Vagina (tissue), 2 donors: ENCODE data around the gene TOGARAM1.

Experiments used
- CTCF ChIP-seq, 3 experiments: fragments of 450-650 bp in 2 of 3; fragments of 200-600 bp in 1 of 3; sonication (generic) in 1 of 3; IDR thresholded peaks; one replicate each; pipeline ENCODE4 v1.5.1; 2017 to 2019; ENCODE audit warnings: antibody characterized with exemption in 3 of 3, mild to moderate bottlenecking in 2 of 3, moderate library complexity in 2 of 3
- POLR2A ChIP-seq, 2 donors: fragments of 450-650 bp; IDR thresholded peaks; one replicate each; pipeline ENCODE4 v1.6.1; 2017; ENCODE audit warnings: antibody characterized with exemption in 2 of 2, mild to moderate bottlenecking in 2 of 2, moderate library complexity in 2 of 2
- POLR2AphosphoS5 ChIP-seq, 2 donors: sonication (generic); formaldehyde crosslinking; IDR thresholded peaks; one replicate each; pipeline ENCODE4 v1.9.0; 2017; ENCODE audit warnings: antibody characterized with exemption in 2 of 2, mild to moderate bottlenecking in 2 of 2, low read depth in 1 of 2; ENCODE audit not compliant: insufficient read depth in 1 of 2

GRCh38 chr14:45057881-45058364, 95.9 kb downstream of the TOGARAM1 start:
- TF ChIP-seq CTCF (IDR thresholded peaks at IDR 0.05) (no peak), POLR2A (IDR thresholded peaks at IDR 0.05) (no peak), POLR2AphosphoS5 (IDR thresholded peaks at IDR 0.05; ENCODE audit: insufficient read depth in 1 of 2, low read depth in 1 of 2) (no peak)
